Myometrial cell (primary cell): ENCODE results near the gene EIF4A3. TPM values are rescaled to one million over a fixed set of nuclear protein-coding genes. Genes with fewer than 3 reads are reported as not detected.

Experiments
- total RNA-seq: library from RNA; depleted of rRNA; stranded (reverse); fragments of >200 nt; gene quantifications from 2 replicates; pipeline ENCODE4 v1.2.3, GENCODE V29; 2015

Gene EIF4A3
- 95.0 and 117 TPM in 2 replicates for total RNA-seq

GRCh38 chr17:80147035-80147822 is at the start of gene EIF4A3:
EIF4A3 (minus strand) TSS chr17:80147128; CDS start chr17:80146961, 167 bp downstream.

GRCh38 chr17:80169784-80170500 is 23.0 kb upstream of the EIF4A3 start, which contains the start of gene CARD14:
CARD14 (plus strand) TSS chr17:80170030; CDS start chr17:80181439, 11,409 bp downstream.

GRCh38 chr17:80101011-80101945 is 45.6 kb downstream of the EIF4A3 start, which contains the start of gene GAA:
GAA (plus strand) TSS chr17:80101581; CDS start chr17:80104587, 3,006 bp downstream.

Other genes starting within 250 kb of the EIF4A3 start
- gene TBC1D16, start 111.3 kb downstream of the EIF4A3 start, total RNA-seq: 27.7 and 29.8 TPM in 2 replicates
- 0.29 and 0.53 TPM in 2 replicates for gene CCDC40, start 110.5 kb downstream of the EIF4A3 start, total RNA-seq
- 53.2 and 61.4 TPM in 2 replicates for gene GAA, start 45.5 kb downstream of the EIF4A3 start, total RNA-seq
- gene CARD14, start 22.9 kb upstream of the EIF4A3 start, total RNA-seq: not detected in 2 replicates
- gene SGSH, start 73.2 kb upstream of the EIF4A3 start, total RNA-seq: 12.4 and 17.0 TPM in 2 replicates
- gene SLC26A11, start 73.3 kb upstream of the EIF4A3 start, total RNA-seq: 6.6 and 8.1 TPM in 2 replicates
- 36.9 and 42.2 TPM in 2 replicates for gene RNF213, start 113.7 kb upstream of the EIF4A3 start, total RNA-seq